Measurements from ENCODE around the gene WDFY2.

WDFY2 gene

DNA sequence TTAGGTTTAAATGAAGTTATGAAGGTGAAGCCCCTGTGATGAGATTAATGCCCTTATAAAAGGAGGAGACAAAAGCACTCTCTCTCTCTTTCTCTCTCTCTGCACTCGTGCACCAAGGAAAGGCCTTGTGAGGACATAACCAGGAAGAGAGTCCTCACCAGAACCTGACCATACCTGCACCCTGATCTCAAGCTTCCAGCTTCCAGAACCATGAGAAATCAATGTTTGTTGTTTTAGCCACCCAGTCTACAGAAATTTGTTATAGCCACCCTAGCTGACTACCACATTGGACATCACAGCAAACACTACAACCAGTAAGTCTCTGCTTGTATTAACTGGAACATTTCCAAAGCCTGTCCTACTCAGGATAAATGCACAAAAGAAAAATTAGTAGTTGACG is 34.7 kb upstream of the WDFY2 start:
- H3K36me3 ChIP-seq (ENCODE audit: control insufficient read depth in 5 of 5, insufficient read depth in 5 of 5, low read length in 5 of 5), result no peaks in the 10 kb centered on the region
- H3K27ac ChIP-seq (ENCODE audit: low read depth, low read length), result no peak overlapping the region
- no peak overlapping the region for H3K9ac ChIP-seq (ENCODE audit: low read length in 5 of 5)
- H3K4me1 ChIP-seq (ENCODE audit: control insufficient read depth in 5 of 5, insufficient read depth in 5 of 5, low read length in 5 of 5), result peaks cover 0 to 11% (median 7%) of the 10 kb centered on the region in 5 donors
- no peaks in the 10 kb centered on the region for H3K9me3 ChIP-seq (ENCODE audit: control insufficient read depth in 5 of 5, low read length in 5 of 5)
- H3K27me3 ChIP-seq (ENCODE audit: control insufficient read depth in 5 of 5, insufficient read depth in 4 of 5, low read length in 5 of 5), result no peaks in the 10 kb centered on the region
- H3K4me3 ChIP-seq (ENCODE audit: low read depth in 1 of 5, low read length in 5 of 5), result no peak overlapping the region

DNA sequence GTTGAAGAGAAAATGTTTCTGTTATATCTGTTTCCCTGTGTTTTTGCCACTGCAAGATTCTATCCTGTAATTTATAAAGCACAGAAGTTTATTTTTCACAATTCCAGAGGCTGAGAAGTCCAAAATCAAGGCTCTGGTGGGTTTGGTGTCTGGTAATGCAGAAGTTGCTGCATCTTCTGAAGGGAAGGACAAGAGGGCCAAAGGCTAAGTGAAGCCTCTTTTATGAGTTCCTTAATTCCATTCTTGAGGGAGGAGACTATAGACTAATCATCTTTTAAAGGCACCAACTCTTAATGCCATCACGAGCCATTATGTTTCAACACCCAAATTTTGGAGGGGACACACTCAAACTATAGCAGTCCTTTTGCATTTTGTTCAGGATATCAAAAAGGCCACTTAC is 34.1 kb upstream of the WDFY2 start:
- Histone ChIP-seq H3K4me1 (ENCODE audit: control insufficient read depth in 5 of 5, insufficient read depth in 5 of 5, low read length in 5 of 5) (peaks cover 0 to 11% (median 7%) of the 10 kb centered on the region in 5 donors), H3K27me3 (ENCODE audit: control insufficient read depth in 5 of 5, insufficient read depth in 4 of 5, low read length in 5 of 5) (no peaks in the 10 kb centered on the region), H3K9ac (ENCODE audit: low read length in 5 of 5) (no peak overlapping the region), H3K36me3 (ENCODE audit: control insufficient read depth in 5 of 5, insufficient read depth in 5 of 5, low read length in 5 of 5) (no peaks in the 10 kb centered on the region), H3K27ac (ENCODE audit: low read depth, low read length) (no peak overlapping the region), H3K9me3 (ENCODE audit: control insufficient read depth in 5 of 5, low read length in 5 of 5) (no peaks in the 10 kb centered on the region), H3K4me3 (ENCODE audit: low read depth in 1 of 5, low read length in 5 of 5) (no peak overlapping the region)

DNA sequence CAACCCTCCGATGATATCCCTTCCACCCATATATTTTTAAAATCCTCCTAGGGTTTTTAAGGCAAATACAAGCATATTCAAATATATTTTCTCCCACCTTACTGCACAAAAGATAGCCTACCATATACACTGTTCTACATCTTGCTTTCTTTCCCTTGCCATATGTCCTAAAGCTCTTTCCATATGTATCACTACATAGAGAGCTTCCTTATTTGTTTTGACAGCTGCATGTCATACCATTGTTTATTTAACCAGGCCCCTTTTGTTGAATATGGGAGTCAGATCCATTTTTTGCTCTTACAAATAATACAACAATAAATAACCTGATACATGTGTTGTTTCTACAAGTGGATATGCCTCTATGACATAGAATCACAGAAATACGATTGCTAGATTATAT is 32.8 kb upstream of the WDFY2 start:
- H3K9ac ChIP-seq (ENCODE audit: low read length in 5 of 5), result no peak overlapping the region
- H3K9me3 ChIP-seq (ENCODE audit: control insufficient read depth in 5 of 5, low read length in 5 of 5), result no peaks in the 10 kb centered on the region
- no peaks in the 10 kb centered on the region for H3K36me3 ChIP-seq (ENCODE audit: control insufficient read depth in 5 of 5, insufficient read depth in 5 of 5, low read length in 5 of 5)
- no peak overlapping the region for H3K27ac ChIP-seq (ENCODE audit: low read depth, low read length)
- H3K27me3 ChIP-seq (ENCODE audit: control insufficient read depth in 5 of 5, insufficient read depth in 4 of 5, low read length in 5 of 5), result no peaks in the 10 kb centered on the region
- H3K4me1 ChIP-seq (ENCODE audit: control insufficient read depth in 5 of 5, insufficient read depth in 5 of 5, low read length in 5 of 5), result peaks cover 0 to 11% (median 7%) of the 10 kb centered on the region in 5 donors
- no peak overlapping the region for H3K4me3 ChIP-seq (ENCODE audit: low read depth in 1 of 5, low read length in 5 of 5)

DNA sequence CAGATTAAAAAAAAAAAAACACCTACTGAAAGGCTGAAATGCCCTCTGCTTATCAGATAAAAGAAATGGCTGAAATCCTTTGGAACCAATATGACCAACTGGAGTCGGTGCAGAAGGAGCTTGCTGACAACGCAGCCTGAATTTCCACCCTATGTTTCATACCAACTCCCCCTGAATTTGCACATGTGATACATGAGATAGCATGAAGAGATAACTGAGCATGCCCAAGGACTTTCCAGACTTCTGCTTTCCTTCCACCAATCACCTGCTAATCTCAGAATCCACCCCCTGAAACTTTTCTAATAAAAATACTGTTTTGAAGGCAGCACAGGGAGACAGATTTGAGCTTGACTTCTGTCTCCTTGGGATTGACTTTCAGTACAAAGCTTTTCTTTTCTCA is 32.2 kb upstream of the WDFY2 start:
- no peak overlapping the region for H3K9ac ChIP-seq (ENCODE audit: low read length in 5 of 5)
- H3K36me3 ChIP-seq (ENCODE audit: control insufficient read depth in 5 of 5, insufficient read depth in 5 of 5, low read length in 5 of 5), result no peaks in the 10 kb centered on the region
- no peaks in the 10 kb centered on the region for H3K9me3 ChIP-seq (ENCODE audit: control insufficient read depth in 5 of 5, low read length in 5 of 5)
- no peak overlapping the region for H3K4me3 ChIP-seq (ENCODE audit: low read depth in 1 of 5, low read length in 5 of 5)
- no peak overlapping the region for H3K27ac ChIP-seq (ENCODE audit: low read depth, low read length)
- H3K27me3 ChIP-seq (ENCODE audit: control insufficient read depth in 5 of 5, insufficient read depth in 4 of 5, low read length in 5 of 5), result no peaks in the 10 kb centered on the region
- H3K4me1 ChIP-seq (ENCODE audit: control insufficient read depth in 5 of 5, insufficient read depth in 5 of 5, low read length in 5 of 5), result peaks cover 0 to 11% (median 7%) of the 10 kb centered on the region in 5 donors

DNA sequence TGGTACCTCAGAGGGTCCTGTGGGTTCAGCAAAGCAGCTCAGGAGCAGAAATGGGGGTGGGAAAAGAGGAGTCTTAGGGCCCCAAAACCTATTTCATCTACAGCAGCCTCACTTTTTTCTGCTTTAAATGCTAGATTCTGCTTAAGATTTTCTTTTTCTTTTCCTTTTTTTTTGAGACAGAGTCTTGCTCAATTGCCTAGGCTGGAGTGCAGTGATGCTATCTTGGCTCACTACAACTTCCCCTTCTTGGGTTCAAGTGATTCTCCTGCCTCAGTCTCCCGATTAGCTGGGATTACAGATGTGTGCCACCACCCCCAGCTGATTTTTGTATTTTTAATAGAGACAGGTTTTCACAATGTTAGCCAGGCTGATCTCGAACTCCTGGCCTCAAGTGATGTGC is 30.7 kb upstream of the WDFY2 start:
- Histone ChIP-seq H3K27ac (ENCODE audit: low read depth, low read length) (no peak overlapping the region), H3K36me3 (ENCODE audit: control insufficient read depth in 5 of 5, insufficient read depth in 5 of 5, low read length in 5 of 5) (no peaks in the 10 kb centered on the region), H3K4me3 (ENCODE audit: low read depth in 1 of 5, low read length in 5 of 5) (no peak overlapping the region), H3K9ac (ENCODE audit: low read length in 5 of 5) (no peak overlapping the region), H3K9me3 (ENCODE audit: control insufficient read depth in 5 of 5, low read length in 5 of 5) (no peaks in the 10 kb centered on the region), H3K4me1 (ENCODE audit: control insufficient read depth in 5 of 5, insufficient read depth in 5 of 5, low read length in 5 of 5) (peaks cover 0 to 12% (median 7%) of the 10 kb centered on the region in 5 donors), H3K27me3 (ENCODE audit: control insufficient read depth in 5 of 5, insufficient read depth in 4 of 5, low read length in 5 of 5) (no peaks in the 10 kb centered on the region)

DNA sequence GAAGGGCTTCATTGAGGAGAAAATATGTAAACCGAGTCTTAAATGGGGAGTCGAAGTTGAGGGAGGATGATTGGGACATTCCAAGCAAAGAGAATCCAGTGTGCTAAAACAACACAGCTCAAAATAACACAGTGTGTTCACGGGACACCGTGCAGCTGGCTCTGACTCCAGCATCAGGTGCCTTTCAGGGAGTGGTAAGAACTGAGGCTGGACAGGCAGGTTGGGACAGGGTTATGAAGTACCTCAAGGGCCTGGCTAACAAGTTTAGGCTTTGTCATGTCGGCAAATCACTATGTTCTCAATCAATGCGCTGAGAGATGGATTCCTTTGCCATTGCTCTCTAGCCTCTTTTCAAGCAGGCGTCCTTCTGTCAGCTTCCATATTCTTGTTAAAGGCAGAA is 27.5 kb upstream of the WDFY2 start:
- Histone ChIP-seq H3K9ac (ENCODE audit: low read length in 5 of 5) (no peak overlapping the region), H3K27ac (ENCODE audit: low read depth, low read length) (no peak overlapping the region), H3K4me3 (ENCODE audit: low read depth in 1 of 5, low read length in 5 of 5) (no peak overlapping the region), H3K27me3 (ENCODE audit: control insufficient read depth in 5 of 5, insufficient read depth in 4 of 5, low read length in 5 of 5) (no peaks in the 10 kb centered on the region), H3K9me3 (ENCODE audit: control insufficient read depth in 5 of 5, low read length in 5 of 5) (no peaks in the 10 kb centered on the region), H3K36me3 (ENCODE audit: control insufficient read depth in 5 of 5, insufficient read depth in 5 of 5, low read length in 5 of 5) (no peaks in the 10 kb centered on the region), H3K4me1 (ENCODE audit: control insufficient read depth in 5 of 5, insufficient read depth in 5 of 5, low read length in 5 of 5) (peaks cover 0 to 15% (median 7%) of the 10 kb centered on the region in 5 donors)

DNA sequence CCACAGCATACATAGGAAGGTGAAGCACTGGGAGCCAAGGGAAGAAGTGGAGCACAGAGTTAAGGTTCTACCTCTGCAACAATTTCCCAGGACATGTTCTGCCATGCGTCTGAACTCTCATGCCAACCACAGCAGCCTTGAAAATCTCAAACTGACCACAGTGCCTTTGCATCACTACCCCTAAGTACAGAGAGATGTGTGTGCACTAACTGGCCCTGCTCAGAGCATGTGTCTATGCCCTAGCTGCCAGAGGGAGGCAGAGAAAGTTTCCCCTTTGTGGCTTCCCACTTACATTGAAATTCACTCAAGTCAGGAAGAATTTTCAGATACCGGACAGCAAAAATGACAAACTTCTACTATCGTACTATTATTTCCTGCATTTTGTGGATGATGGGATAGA is 26.8 kb upstream of the WDFY2 start:
- H3K4me3 ChIP-seq (ENCODE audit: low read depth in 1 of 5, low read length in 5 of 5), result no peak overlapping the region
- no peaks in the 10 kb centered on the region for H3K9me3 ChIP-seq (ENCODE audit: control insufficient read depth in 5 of 5, low read length in 5 of 5)
- peaks cover 0 to 9% (median 2%) of the 10 kb centered on the region in 5 donors for H3K4me1 ChIP-seq (ENCODE audit: control insufficient read depth in 5 of 5, insufficient read depth in 5 of 5, low read length in 5 of 5)
- no peak overlapping the region for H3K9ac ChIP-seq (ENCODE audit: low read length in 5 of 5)
- H3K27ac ChIP-seq (ENCODE audit: low read depth, low read length), result no peak overlapping the region
- H3K27me3 ChIP-seq (ENCODE audit: control insufficient read depth in 5 of 5, insufficient read depth in 4 of 5, low read length in 5 of 5), result no peaks in the 10 kb centered on the region
- no peaks in the 10 kb centered on the region for H3K36me3 ChIP-seq (ENCODE audit: control insufficient read depth in 5 of 5, insufficient read depth in 5 of 5, low read length in 5 of 5)

DNA sequence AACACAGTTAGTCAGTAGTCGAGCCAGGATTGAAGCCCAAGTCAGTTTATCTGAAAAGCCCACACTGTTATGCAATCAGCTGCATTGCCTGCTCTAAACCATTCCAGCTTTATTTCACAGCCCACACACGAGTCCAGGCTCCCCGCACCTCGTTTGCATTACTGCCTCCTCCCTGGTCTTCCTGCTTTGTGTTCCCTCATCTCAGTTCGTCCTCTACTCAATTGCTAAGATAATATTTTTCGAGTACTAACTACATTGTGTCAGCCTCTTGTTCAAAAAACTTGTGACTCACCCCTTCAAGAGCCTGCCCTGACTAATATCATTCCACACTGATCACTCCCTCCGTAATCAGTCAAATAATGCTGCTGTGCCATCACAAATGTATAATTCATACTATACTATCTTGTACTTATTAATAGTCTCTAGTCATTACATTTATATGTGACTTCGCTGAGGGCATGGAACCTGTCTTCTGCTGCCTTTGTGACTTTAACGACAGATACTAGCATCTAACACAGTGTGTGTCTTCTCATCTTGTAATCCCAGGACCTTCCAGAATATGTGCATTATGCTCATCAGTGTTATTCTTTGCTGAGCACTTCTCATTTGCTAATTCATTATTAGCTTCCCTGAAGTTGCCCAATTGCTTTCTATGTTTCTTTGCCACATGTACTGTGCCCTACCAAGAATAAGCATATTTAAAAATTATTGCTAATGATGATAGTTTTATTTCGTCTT is 26.2 kb upstream of the WDFY2 start:
- Histone ChIP-seq H3K27me3 (ENCODE audit: control insufficient read depth in 5 of 5, insufficient read depth in 4 of 5, low read length in 5 of 5) (no peaks in the 10 kb centered on the region), H3K9ac (ENCODE audit: low read length in 5 of 5) (no peak overlapping the region), H3K9me3 (ENCODE audit: control insufficient read depth in 5 of 5, low read length in 5 of 5) (no peaks in the 10 kb centered on the region), H3K36me3 (ENCODE audit: control insufficient read depth in 5 of 5, insufficient read depth in 5 of 5, low read length in 5 of 5) (no peaks in the 10 kb centered on the region), H3K27ac (ENCODE audit: low read depth, low read length) (no peak overlapping the region), H3K4me1 (ENCODE audit: control insufficient read depth in 5 of 5, insufficient read depth in 5 of 5, low read length in 5 of 5) (peaks cover 0 to 7% (median 0%) of the 10 kb centered on the region in 5 donors), H3K4me3 (ENCODE audit: low read depth in 1 of 5, low read length in 5 of 5) (no peak overlapping the region)

DNA sequence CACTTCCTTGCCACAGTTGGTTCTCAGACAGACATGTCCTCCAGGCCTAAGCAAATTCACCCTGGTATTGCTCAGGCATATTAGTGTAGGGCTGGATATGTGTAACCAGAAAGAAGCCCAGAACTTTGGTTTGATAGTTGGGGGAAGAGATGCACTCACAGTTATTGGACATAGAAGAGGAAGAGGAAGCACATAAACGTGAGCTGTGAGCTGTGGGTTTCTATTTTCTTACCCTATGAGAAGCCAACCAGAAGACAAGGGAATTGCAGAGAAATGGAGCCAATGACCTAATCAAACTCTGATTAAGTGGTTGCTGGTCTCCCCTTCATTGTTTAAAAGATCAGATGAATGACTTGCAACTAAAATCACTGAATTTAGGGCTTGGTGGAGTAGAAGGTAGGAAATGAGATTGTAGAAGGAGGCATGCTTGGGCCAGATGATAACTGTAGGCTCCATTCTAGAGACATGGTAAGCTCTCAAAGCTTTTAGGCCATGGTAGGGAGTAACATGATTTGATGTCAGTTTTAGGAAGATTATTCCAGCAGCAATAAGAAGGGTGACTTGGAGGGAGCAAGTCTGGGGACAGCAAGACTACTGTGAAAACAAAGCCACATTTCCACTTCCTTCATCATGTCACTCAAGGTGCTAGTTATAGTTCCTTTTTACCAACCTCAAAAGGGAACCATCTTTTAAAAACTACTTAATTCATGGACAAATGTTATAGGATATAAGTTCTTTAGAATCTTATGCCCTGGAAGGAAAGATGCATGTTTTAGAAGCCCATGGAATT is 24.1 kb upstream of the WDFY2 start:
- Histone ChIP-seq H3K36me3 (ENCODE audit: control insufficient read depth in 5 of 5, insufficient read depth in 5 of 5, low read length in 5 of 5) (no peaks in the 10 kb centered on the region), H3K9ac (ENCODE audit: low read length in 5 of 5) (no peak overlapping the region), H3K4me3 (ENCODE audit: low read depth in 1 of 5, low read length in 5 of 5) (no peak overlapping the region), H3K27me3 (ENCODE audit: control insufficient read depth in 5 of 5, insufficient read depth in 4 of 5, low read length in 5 of 5) (no peaks in the 10 kb centered on the region), H3K9me3 (ENCODE audit: control insufficient read depth in 5 of 5, low read length in 5 of 5) (no peaks in the 10 kb centered on the region), H3K27ac (ENCODE audit: low read depth, low read length) (no peak overlapping the region), H3K4me1 (ENCODE audit: control insufficient read depth in 5 of 5, insufficient read depth in 5 of 5, low read length in 5 of 5) (peaks cover 0 to 7% (median 0%) of the 10 kb centered on the region in 5 donors)

DNA sequence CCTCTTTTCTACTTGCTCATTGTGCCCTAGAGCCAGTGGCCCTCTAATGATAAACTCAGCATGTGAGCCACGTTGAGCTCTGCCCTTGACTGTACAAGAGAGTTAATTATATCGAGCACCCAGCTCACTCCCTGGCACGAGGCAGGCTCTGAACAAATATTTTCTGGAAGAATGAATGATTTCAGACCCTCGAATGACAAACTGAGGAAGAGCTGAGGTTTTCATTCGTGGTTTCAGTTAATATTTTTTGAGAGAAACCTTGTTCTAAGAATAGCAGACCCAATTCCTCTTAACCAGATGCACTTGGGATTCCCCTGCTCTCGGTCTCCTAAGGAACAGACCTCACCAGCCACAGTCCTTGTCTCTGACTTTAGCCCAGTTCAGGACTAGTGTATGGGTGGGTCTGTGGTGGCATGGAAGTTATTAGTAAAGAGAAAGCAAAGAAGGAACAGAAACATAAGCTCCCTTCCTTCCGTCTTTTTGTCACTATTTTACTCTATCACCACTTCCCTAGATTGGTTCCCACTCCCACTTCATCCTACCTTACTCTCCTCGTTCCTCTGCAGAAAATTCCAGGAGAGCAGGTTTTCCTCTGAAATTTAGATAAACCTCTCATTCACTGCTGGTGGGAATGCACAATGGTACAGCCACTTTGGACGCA is 22.1 kb upstream of the WDFY2 start:
- no peaks in the 10 kb centered on the region for H3K9me3 ChIP-seq (ENCODE audit: control insufficient read depth in 5 of 5, low read length in 5 of 5)
- H3K27ac ChIP-seq (ENCODE audit: low read depth, low read length), result no peak overlapping the region
- no peaks in the 10 kb centered on the region for H3K36me3 ChIP-seq (ENCODE audit: control insufficient read depth in 5 of 5, insufficient read depth in 5 of 5, low read length in 5 of 5)
- H3K9ac ChIP-seq (ENCODE audit: low read length in 5 of 5), result no peak overlapping the region
- H3K27me3 ChIP-seq (ENCODE audit: control insufficient read depth in 5 of 5, insufficient read depth in 4 of 5, low read length in 5 of 5), result no peaks in the 10 kb centered on the region
- H3K4me3 ChIP-seq (ENCODE audit: low read depth in 1 of 5, low read length in 5 of 5), result no peak overlapping the region
- H3K4me1 ChIP-seq (ENCODE audit: control insufficient read depth in 5 of 5, insufficient read depth in 5 of 5, low read length in 5 of 5), result peaks cover 0 to 7% (median 0%) of the 10 kb centered on the region in 5 donors
